ENCODE results near the gene KCNH1. TPM values are rescaled to one million over a fixed set of nuclear protein-coding genes. Genes with fewer than 3 reads are reported as not detected.
"Not testable (repeated sequence)": the region's sequence is repeated elsewhere in the genome, so short reads cannot be mapped to it uniquely, and the experiment has no call there.

The KCNH1 gene
- total RNA-seq, 1 donor from 2014 or later, result not detected

DNA sequence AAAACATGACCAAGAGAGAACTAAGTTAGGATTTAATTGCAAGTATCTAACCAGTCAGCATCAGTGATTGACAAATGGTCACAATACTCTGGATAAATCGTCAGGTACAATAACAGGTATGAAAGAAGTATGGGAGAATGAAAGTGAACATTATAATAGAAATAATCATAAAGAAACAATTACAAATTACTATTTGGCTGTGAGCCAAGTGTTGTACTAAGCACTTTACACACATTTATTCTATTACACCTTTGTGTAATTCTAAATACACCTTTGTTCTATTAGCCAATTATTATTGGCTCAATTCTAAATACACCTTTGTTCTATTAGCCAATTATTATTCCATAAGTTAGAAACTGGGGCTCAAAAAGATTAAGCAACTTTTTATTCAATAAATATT is 114.7 kb downstream of the KCNH1 start:
- H3K27ac ChIP-seq (replicated peaks), result no peak overlapping the region
- DNase-seq, result no peak
- peaks cover 10% of the 10 kb centered on the region for H3K27me3 ChIP-seq (ENCODE audit: low read depth)
- no peaks in the 10 kb centered on the region for H3K9me3 ChIP-seq (replicated peaks)
- no peaks in the 10 kb centered on the region for H3K36me3 ChIP-seq
- no peak overlapping the region for H3K4me3 ChIP-seq
- no peak for TF ChIP-seq CTCF (IDR thresholded peaks at IDR 0.05; ENCODE audit: borderline replicate concordance)
- no peaks in the 10 kb centered on the region for H3K4me1 ChIP-seq
- intact Hi-C loops (cut with micrococcal nuclease), result no loop called here

- H3K36me3 ChIP-seq, result no peaks in the 10 kb centered on the region
- no peak overlapping the region for H3K27ac ChIP-seq (replicated peaks)
- no peak for DNase-seq
- intact Hi-C loops (cut with micrococcal nuclease), result no loop called here
- H3K4me1 ChIP-seq, result no peaks in the 10 kb centered on the region
- H3K9me3 ChIP-seq (replicated peaks), result no peaks in the 10 kb centered on the region
- H3K27me3 ChIP-seq (ENCODE audit: low read depth), result peaks cover 10% of the 10 kb centered on the region
- TF ChIP-seq CTCF (IDR thresholded peaks at IDR 0.05; ENCODE audit: borderline replicate concordance), result no peak
- no peak overlapping the region for H3K4me3 ChIP-seq
Observed at GRCh38 chr1:211018690-211019089, 115.3 kb downstream of the KCNH1 start.

- Histone ChIP-seq H3K27ac (replicated peaks) (no peak overlapping the region), H3K36me3 (no peaks in the 10 kb centered on the region), H3K27me3 (ENCODE audit: low read depth) (peaks cover 20% of the 10 kb centered on the region), H3K4me3 (no peak overlapping the region), H3K9me3 (replicated peaks) (no peaks in the 10 kb centered on the region), H3K4me1 (no peaks in the 10 kb centered on the region)
- no peak for DNase-seq
- no peak for TF ChIP-seq CTCF (IDR thresholded peaks at IDR 0.05; ENCODE audit: borderline replicate concordance)
- intact Hi-C loops (cut with micrococcal nuclease), result no loop called here
Observed at GRCh38 chr1:211017075-211017718, 116.8 kb downstream of the KCNH1 start.

DNA sequence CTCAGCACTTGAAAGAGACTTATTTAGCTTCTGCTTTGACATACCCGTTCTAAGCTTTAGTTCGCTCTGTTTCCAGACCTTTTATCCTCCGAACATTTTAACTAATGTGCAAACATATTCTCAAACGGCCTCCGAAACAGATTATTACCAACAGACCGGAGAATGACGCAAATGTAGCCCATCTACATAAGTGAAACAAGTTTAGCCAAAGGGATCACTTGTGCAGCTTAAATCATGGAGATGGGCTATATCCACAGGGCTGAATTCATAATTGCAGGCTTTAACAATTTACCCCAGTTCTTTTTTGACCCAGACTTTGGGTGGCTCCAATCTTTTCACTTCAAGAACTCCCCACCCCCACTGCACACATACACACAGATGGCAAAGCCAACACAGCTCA is 119.7 kb downstream of the KCNH1 start:
- intact Hi-C loops (cut with micrococcal nuclease), result no loop called here
- Histone ChIP-seq H3K9me3 (replicated peaks) (no peaks in the 10 kb centered on the region), H3K27ac (replicated peaks) (no peak overlapping the region)

GRCh38 chr1:211013346-211014240 is 120.4 kb downstream of the KCNH1 start:
- no peaks in the 10 kb centered on the region for H3K4me1 ChIP-seq
- H3K36me3 ChIP-seq, result no peaks in the 10 kb centered on the region
- H3K4me3 ChIP-seq, result no peak overlapping the region
- H3K27me3 ChIP-seq (ENCODE audit: low read depth), result peaks cover 40% of the 10 kb centered on the region
- intact Hi-C loops (cut with micrococcal nuclease), result no loop called here
- no peak for DNase-seq
- TF ChIP-seq CTCF (IDR thresholded peaks at IDR 0.05; ENCODE audit: borderline replicate concordance), result no peak
- H3K9me3 ChIP-seq (replicated peaks), result no peaks in the 10 kb centered on the region
- no peak overlapping the region for H3K27ac ChIP-seq (replicated peaks)

More for the DNA sequence above, 119.7 kb downstream of the KCNH1 start:
- DNase-seq, result no peak
- Histone ChIP-seq H3K4me3 (no peak overlapping the region), H3K27me3 (ENCODE audit: low read depth) (peaks cover 40% of the 10 kb centered on the region), H3K4me1 (no peaks in the 10 kb centered on the region), H3K36me3 (no peaks in the 10 kb centered on the region)
- TF ChIP-seq CTCF (IDR thresholded peaks at IDR 0.05; ENCODE audit: borderline replicate concordance), result no peak

DNA sequence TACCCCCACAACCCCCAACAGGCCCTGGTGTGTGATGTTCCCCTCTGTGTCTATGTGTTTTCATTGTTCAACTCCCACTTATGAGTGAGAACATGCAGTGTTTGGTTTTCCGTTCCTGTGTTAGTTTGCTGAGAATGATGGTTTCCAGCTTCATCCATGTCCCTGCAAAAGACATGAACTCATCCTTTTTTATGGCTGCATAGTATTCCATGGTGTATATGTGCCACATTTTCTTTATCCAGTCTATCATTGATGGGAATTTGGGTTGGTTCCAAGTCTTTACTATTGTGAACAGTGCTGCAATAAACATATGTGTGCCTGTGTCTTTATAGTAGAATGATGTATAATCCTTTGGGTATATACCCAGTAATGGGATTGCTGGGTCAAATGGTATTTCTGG is 122.8 kb downstream of the KCNH1 start:
- H3K9me3 ChIP-seq (replicated peaks); intact Hi-C loops (cut with micrococcal nuclease); H3K4me1 ChIP-seq; H3K36me3 ChIP-seq; DNase-seq; H3K27ac ChIP-seq (replicated peaks); H3K4me3 ChIP-seq: not testable (repeated sequence)
- H3K27me3 ChIP-seq (ENCODE audit: low read depth), result peaks cover 40% of the 10 kb centered on the region

Measured in left ventricle myocardium inferior (tissue), 1 donor.